ENCODE results near the gene PDZRN3.

PDZRN3 gene

GRCh38 chr3:73401059-73401458 is 223.7 kb downstream of the PDZRN3 start:
- ATAC-seq: peak; percentile 63
- TF ChIP-seq ZC3H10 (CRISPR knock-in tag; IDR thresholded peaks at IDR 0.05) (no peak), CSDC2 (CRISPR knock-in tag; IDR thresholded peaks at IDR 0.05) (0 out of 2 replicates have a peak, but pooled peaks have one; percentile 48), ZNF70 (CRISPR knock-in tag; IDR thresholded peaks at IDR 0.05) (no peak), TSHZ2 (CRISPR knock-in tag; IDR thresholded peaks at IDR 0.05) (0 out of 2 replicates have a peak, but pooled peaks have one; percentile 20), TOX (CRISPR knock-in tag; IDR thresholded peaks at IDR 0.05; ENCODE audit: borderline replicate concordance) (no peak), ISL1 (CRISPR knock-in tag; IDR thresholded peaks at IDR 0.05) (0 out of 2 replicates have a peak, but pooled peaks have one; percentile 41), OSR1 (CRISPR knock-in tag; IDR thresholded peaks at IDR 0.05) (no peak), GLIS3 (CRISPR knock-in tag; IDR thresholded peaks at IDR 0.05) (no peak)

GRCh38 chr3:73399666-73400253 is 225.0 kb downstream of the PDZRN3 start:
- ATAC-seq: no peak
- no peak for TF ChIP-seq PATZ1 (CRISPR knock-in tag; IDR thresholded peaks at IDR 0.05; ENCODE audit: borderline replicate concordance)
- TF ChIP-seq PPARA (CRISPR knock-in tag; IDR thresholded peaks at IDR 0.05; ENCODE audit: borderline replicate concordance): no peak
- TF ChIP-seq ZFP30 (CRISPR knock-in tag; IDR thresholded peaks at IDR 0.05): no peak
- TF ChIP-seq CREB5 (CRISPR knock-in tag; IDR thresholded peaks at IDR 0.05; ENCODE audit: low read depth): no peak
- no peak for TF ChIP-seq ISL1 (CRISPR knock-in tag; IDR thresholded peaks at IDR 0.05)
- no peak for TF ChIP-seq BACH2 (CRISPR knock-in tag; IDR thresholded peaks at IDR 0.05; ENCODE audit: borderline replicate concordance)
- TF ChIP-seq ZFP3 (CRISPR knock-in tag; IDR thresholded peaks at IDR 0.05): no peak

GRCh38 chr3:73399106-73399505 is 225.6 kb downstream of the PDZRN3 start:
- ATAC-seq: no peak
- TF ChIP-seq ZNF8 (CRISPR knock-in tag; IDR thresholded peaks at IDR 0.05) (no peak), CSRNP3 (CRISPR knock-in tag; IDR thresholded peaks at IDR 0.05) (no peak), ZFP3 (CRISPR knock-in tag; IDR thresholded peaks at IDR 0.05) (no peak), CREB5 (CRISPR knock-in tag; IDR thresholded peaks at IDR 0.05; ENCODE audit: low read depth) (no peak), ZFP30 (CRISPR knock-in tag; IDR thresholded peaks at IDR 0.05) (no peak), PATZ1 (CRISPR knock-in tag; IDR thresholded peaks at IDR 0.05; ENCODE audit: borderline replicate concordance) (no peak)

GRCh38 chr3:73398084-73398483 is 226.7 kb downstream of the PDZRN3 start:
- ATAC-seq: no peak
- no peak for TF ChIP-seq TOX (CRISPR knock-in tag; IDR thresholded peaks at IDR 0.05; ENCODE audit: borderline replicate concordance)
- TF ChIP-seq SNAI2 (CRISPR knock-in tag; IDR thresholded peaks at IDR 0.05): no peak
- no peak for TF ChIP-seq CSRNP3 (CRISPR knock-in tag; IDR thresholded peaks at IDR 0.05)
- TF ChIP-seq CREB5 (CRISPR knock-in tag; IDR thresholded peaks at IDR 0.05; ENCODE audit: low read depth): no peak
- TF ChIP-seq ESRRG (CRISPR knock-in tag; IDR thresholded peaks at IDR 0.05): no peak
- no peak for TF ChIP-seq ZFP30 (CRISPR knock-in tag; IDR thresholded peaks at IDR 0.05)
- no peak for TF ChIP-seq POU6F1 (CRISPR knock-in tag; IDR thresholded peaks at IDR 0.05; ENCODE audit: borderline replicate concordance, low read depth)
- TF ChIP-seq ISL1 (CRISPR knock-in tag; IDR thresholded peaks at IDR 0.05): no peak
